Activated T-cell treated with anti-CD3 and anti-CD28 coated beads, Interleukin-2, amount 50 U/mL, for 4 hours (primary cell): ENCODE data around the gene ZMYM2. TPM values are rescaled to one million over a fixed set of nuclear protein-coding genes. Genes with fewer than 3 reads are reported as not detected.

Experiments used
- ATAC-seq, 2 donors: fragments of 200-7000 bp; cut with Tn5 transposase; one replicate each; pipeline ENCODE4 v1.10.0; 2021
- DNase-seq: peaks from one replicate; pipeline ENCODE4 v3.0.0-alpha.2; 2020
- H3K27me3 Mint-ChIP-seq: one replicate; pipeline ENCODE4 v1.8.0; 2021; ENCODE audit warnings: low read depth, mixed read lengths
- H3K36me3 Mint-ChIP-seq: one replicate; pipeline ENCODE4 v1.8.0; 2022; ENCODE audit warnings: mixed read lengths; ENCODE audit not compliant: insufficient read depth
- H3K4me1 Mint-ChIP-seq: one replicate; pipeline ENCODE4 v1.8.0; 2021; ENCODE audit warnings: low read depth, mixed read lengths
- H3K4me3 Mint-ChIP-seq: one replicate; pipeline ENCODE4 v1.8.0; 2021; ENCODE audit warnings: mild to moderate bottlenecking, moderate library complexity, mixed read lengths
- H3K9me3 Mint-ChIP-seq: one replicate; pipeline ENCODE4 v1.8.0; 2021; ENCODE audit warnings: mixed read lengths
- total RNA-seq, 3 donors: library from RNA; stranded (reverse); gene quantifications; one replicate each; pipeline ENCODE4 v1.2.1, GENCODE V29; 2021

Gene ZMYM2
- total RNA-seq, 3 donors from 2014 or later, result 26.6 to 38.4 (median 34.4) TPM

DNA sequence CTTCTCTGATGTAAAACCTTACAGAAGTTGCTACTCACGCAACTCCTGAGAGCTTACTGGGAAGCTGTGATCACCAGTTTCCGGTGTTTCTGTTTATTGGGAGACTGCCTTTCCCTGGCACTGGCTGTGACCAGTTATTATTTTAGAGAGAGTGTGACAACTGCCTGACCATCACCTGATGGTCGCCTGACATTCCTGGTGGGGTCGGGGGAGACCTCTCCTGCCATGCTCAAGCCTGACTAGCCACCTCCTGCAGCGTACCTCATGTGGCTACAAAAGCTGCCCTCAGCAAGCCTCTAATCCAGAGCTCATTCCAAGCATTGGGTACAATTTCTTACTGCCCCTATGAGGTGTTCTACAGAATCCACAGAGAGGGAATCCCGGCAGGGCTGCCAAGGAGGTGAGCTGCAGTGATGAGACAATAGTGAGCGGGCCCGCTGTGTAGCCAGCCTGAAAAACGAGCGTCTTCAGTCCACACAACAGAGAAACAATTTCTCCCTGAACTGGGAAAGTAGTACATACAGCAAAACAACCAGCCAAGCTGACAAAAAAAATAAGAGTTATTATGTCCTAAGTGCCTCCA, 173.6 kb downstream of the ZMYM2 start:
- peaks cover 5% of the 10 kb centered on the region for H3K4me1 Mint-ChIP-seq
- no peak for DNase-seq

DNA sequence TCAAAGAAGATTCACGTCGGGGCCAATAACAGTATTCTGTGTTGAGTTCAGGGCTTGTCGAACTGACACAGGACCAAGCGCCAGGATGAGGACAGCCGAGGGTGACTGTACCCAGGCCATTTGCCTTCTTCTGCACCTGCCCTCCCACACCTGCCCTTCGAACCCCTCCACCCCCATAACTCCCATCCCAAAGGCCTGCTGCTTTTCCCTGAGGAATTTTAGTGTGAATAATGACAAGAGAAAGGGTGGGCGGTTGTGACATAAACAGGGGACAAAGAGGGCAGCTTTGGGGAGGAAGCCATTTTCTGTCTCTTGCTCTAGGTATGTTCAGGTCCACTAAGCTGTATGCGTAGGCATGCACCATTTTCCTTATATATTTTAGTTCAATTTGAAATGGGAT, 176.2 kb downstream of the ZMYM2 start:
- ATAC-seq (no peak), DNase-seq (no peak)
- no peaks in the 10 kb centered on the region for H3K9me3 Mint-ChIP-seq
- H3K36me3 Mint-ChIP-seq, result no peaks in the 10 kb centered on the region
- no peaks in the 10 kb centered on the region for H3K4me1 Mint-ChIP-seq
- H3K27me3 Mint-ChIP-seq, result peaks cover 41% of the 10 kb centered on the region
- H3K4me3 Mint-ChIP-seq, result no peak overlapping the region

More for the DNA sequence above, 173.6 kb downstream of the ZMYM2 start:
- no peaks in the 10 kb centered on the region for H3K36me3 Mint-ChIP-seq
- H3K27me3 Mint-ChIP-seq, result peaks cover 28% of the 10 kb centered on the region
- H3K4me3 Mint-ChIP-seq, result no peak overlapping the region
- no peaks in the 10 kb centered on the region for H3K9me3 Mint-ChIP-seq
- ATAC-seq, result no peak

DNA sequence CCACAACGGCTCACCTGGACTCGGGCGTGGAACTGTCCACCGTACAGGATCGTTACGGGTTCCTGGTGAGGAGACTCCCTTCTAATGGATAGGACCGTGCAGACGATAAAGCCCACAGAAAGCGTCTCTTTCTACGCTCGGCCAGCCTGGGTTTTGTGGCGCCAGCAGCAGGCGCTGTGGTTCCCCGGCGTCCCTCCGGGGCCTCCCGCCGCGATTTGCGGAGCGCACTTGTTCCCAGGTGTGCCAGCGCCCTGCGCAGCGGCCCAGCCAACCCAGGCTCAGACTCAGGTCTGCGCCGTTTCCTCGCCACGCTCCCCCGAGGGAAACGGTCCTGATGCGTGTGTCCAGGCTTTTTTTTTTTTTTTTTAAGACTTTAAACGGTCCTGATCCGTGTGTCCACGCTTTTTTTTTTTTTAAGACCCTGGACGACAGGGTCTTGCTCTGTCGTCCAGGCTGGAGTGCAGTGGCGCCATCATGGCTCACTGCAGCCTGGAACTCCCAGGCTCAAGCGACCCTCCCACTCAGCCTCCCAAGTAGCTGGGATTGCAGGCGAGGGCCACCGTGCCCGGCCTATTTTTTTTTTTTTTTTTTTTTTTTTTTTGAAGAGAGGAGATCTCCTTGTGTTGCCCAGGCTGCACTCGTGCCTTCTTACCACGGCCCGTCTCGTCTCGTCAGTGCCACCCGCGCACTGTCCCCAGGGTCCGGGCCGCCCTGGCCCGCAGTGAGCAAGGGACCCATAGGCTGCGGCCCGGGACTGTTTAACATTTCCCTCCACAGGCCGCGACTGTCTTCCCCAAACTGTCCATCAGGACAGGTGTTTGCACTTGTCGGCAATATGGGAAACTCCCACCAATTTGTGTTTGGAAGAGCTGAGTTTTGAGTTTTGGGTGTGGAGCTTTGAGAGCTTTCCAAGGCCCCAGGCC, 178.5 kb downstream of the ZMYM2 start:
- Mint-ChIP-seq H3K4me1 (no peaks in the 10 kb centered on the region), H3K4me3 (no peak overlapping the region), H3K27me3 (peaks cover 60% of the 10 kb centered on the region), H3K36me3 (no peaks in the 10 kb centered on the region), H3K9me3 (no peaks in the 10 kb centered on the region)
- ATAC-seq, result peak; percentile 82 to 84
- peak; percentile 34 for DNase-seq

DNA sequence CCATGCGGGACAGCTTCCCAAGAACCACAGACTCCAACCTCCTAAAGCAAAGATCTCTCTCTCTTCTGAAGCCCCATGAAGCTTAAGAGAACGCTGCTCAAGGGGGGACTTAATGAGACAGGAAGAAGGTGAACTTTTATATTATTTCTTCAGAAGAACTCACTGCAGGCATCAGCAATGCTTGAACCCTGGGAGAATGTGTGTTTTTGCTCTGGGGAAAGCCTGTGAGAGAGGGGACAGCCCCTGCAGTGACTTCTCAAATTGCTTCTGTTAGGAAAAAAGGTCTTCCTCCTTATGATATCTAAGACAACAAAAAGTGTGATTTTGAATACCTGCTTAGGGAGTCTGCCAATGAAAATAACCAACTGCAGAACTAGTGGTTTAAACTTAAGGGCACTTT, 179.3 kb downstream of the ZMYM2 start:
- H3K4me1 Mint-ChIP-seq, result peaks cover 1% of the 10 kb centered on the region
- DNase-seq (no peak), ATAC-seq (no peak)
- no peak overlapping the region for H3K4me3 Mint-ChIP-seq
- H3K9me3 Mint-ChIP-seq, result no peaks in the 10 kb centered on the region
- H3K36me3 Mint-ChIP-seq, result no peaks in the 10 kb centered on the region
- H3K27me3 Mint-ChIP-seq, result peaks cover 59% of the 10 kb centered on the region

DNA sequence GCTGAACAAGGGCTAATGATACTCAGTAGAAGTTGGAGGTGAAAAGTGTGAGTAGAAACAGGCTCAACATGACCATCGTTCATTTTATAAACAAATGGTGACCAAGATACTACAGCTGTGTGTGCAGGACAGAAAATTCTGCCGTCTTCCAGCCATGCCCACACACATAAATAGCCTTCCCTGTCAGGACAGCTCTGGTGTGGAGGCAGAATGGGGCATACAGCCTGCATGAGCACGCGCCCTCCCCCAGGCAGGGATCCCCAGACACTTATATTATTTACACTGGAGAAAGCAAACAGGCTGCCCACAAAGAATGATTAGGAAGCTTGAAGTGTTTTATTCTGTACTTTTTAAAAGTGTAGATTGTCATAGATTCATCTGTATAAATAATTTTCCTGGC, 182.0 kb downstream of the ZMYM2 start:
- Mint-ChIP-seq H3K9me3 (no peaks in the 10 kb centered on the region), H3K27me3 (peaks cover 59% of the 10 kb centered on the region), H3K36me3 (no peaks in the 10 kb centered on the region), H3K4me1 (peaks cover 3% of the 10 kb centered on the region), H3K4me3 (no peak overlapping the region)
- ATAC-seq, result no peak
- DNase-seq, result no peak

Other genes starting within 250 kb of the ZMYM2 start
- gene PSPC1, start 175.8 kb upstream of the ZMYM2 start, total RNA-seq, result 10 to 100 TPM; 75.9 to 80.0 (median 75.9) TPM
- gene ZMYM5, start 95.1 kb upstream of the ZMYM2 start, total RNA-seq, result 1 to 10 TPM; 6.7 to 9.2 (median 7.6) TPM
- under 1 TPM; 0.08 to 0.53 (median 0.35) TPM for gene GJA3, start 202.3 kb downstream of the ZMYM2 start, total RNA-seq
- gene GJB2, start 234.2 kb downstream of the ZMYM2 start, total RNA-seq, result 1 to 10 TPM; 2.4 to 4.8 (median 4.4) TPM